ENCODE measurements around the gene MAP3K4.

DNA sequence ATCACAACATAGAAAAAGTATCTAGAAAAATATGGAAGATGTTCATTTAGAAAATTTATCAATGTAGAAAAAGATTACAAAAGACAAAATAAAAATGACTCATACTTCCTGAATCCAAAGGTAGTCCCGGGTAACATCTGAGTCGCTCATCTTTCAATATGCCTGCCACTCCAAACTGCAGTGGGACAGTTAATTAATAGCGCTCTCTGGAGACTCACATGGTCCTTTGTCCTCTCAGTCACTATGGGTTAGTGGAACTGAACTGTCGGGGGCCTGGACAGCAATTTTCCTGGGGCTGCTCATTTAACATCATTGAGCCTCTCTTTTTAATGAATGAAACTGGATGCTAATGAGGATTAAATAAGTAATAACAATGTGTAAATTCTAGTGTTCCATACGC, 103.4 kb downstream of the MAP3K4 start:
- TF ChIP-seq, protein P1, sequence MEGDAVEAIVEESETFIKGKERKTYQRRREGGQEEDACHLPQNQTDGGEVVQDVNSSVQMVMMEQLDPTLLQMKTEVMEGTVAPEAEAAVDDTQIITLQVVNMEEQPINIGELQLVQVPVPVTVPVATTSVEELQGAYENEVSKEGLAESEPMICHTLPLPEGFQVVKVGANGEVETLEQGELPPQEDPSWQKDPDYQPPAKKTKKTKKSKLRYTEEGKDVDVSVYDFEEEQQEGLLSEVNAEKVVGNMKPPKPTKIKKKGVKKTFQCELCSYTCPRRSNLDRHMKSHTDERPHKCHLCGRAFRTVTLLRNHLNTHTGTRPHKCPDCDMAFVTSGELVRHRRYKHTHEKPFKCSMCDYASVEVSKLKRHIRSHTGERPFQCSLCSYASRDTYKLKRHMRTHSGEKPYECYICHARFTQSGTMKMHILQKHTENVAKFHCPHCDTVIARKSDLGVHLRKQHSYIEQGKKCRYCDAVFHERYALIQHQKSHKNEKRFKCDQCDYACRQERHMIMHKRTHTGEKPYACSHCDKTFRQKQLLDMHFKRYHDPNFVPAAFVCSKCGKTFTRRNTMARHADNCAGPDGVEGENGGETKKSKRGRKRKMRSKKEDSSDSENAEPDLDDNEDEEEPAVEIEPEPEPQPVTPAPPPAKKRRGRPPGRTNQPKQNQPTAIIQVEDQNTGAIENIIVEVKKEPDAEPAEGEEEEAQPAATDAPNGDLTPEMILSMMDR (conservative IDR thresholded peaks at IDR 0.05; ENCODE audit: low read depth, low read length): no peak
- no peak for TF ChIP-seq EZH2 (IDR thresholded peaks at IDR 0.05; ENCODE audit: low read length, unreplicated experiment)
